GM04503 (cell line): Measurements from ENCODE around the gene FAM81A.
A peak's percentile ranks its signal among the peaks of the same experiment; 100 is the strongest.
"Not testable (repeated sequence)": the region's sequence is repeated elsewhere in the genome, so short reads cannot be mapped to it uniquely, and the experiment has no call there.

ENCODE experiments used
- DNase-seq: peaks from one replicate; pipeline ENCODE4 v3.0.0-alpha.2; 2012; ENCODE audit warnings: low read depth

Gene FAM81A

GRCh38 chr15:59437817-59438624, at the start of gene FAM81A:
FAM81A (plus strand) TSS chr15:59438186; CDS start chr15:59458627, 20,441 bp downstream.
- DNase-seq, result no peak

- DNase-seq, result peak; percentile 18
Observed at GRCh38 chr15:59388670-59389069, 49.3 kb upstream of the FAM81A start.

GRCh38 chr15:59392299-59392698, 45.7 kb upstream of the FAM81A start:
- no peak for DNase-seq

GRCh38 chr15:59394166-59394661, 43.8 kb upstream of the FAM81A start:
- no peak for DNase-seq

- no peak for DNase-seq
Observed at GRCh38 chr15:59396211-59396610, 41.8 kb upstream of the FAM81A start.

GRCh38 chr15:59396679-59397078, 41.3 kb upstream of the FAM81A start:
- no peak for DNase-seq

GRCh38 chr15:59398220-59398619, 39.8 kb upstream of the FAM81A start:
- no peak for DNase-seq

- no peak for DNase-seq
Observed at GRCh38 chr15:59399465-59400102, 38.4 kb upstream of the FAM81A start.

GRCh38 chr15:59400103-59400813, 37.7 kb upstream of the FAM81A start:
- DNase-seq, result no peak

- DNase-seq, result not testable (repeated sequence)
Observed at GRCh38 chr15:59401051-59401823, 36.7 kb upstream of the FAM81A start.

GRCh38 chr15:59401824-59402569, 36.0 kb upstream of the FAM81A start:
- no peak for DNase-seq

- DNase-seq, result no peak
Observed at GRCh38 chr15:59405079-59405478, 32.9 kb upstream of the FAM81A start.

GRCh38 chr15:59406446-59406845, 31.5 kb upstream of the FAM81A start:
- DNase-seq, result no peak

GRCh38 chr15:59407946-59408345, 30.0 kb upstream of the FAM81A start:
- DNase-seq, result no peak

- no peak for DNase-seq
Observed at GRCh38 chr15:59410391-59410896, 27.5 kb upstream of the FAM81A start.

- DNase-seq, result no peak
Observed at GRCh38 chr15:59413577-59413976, 24.4 kb upstream of the FAM81A start.

GRCh38 chr15:59416816-59417215, 21.2 kb upstream of the FAM81A start:
- no peak for DNase-seq

GRCh38 chr15:59419170-59419569, 18.8 kb upstream of the FAM81A start:
- no peak for DNase-seq

- no peak for DNase-seq
Observed at GRCh38 chr15:59420108-59420507, 17.9 kb upstream of the FAM81A start.

GRCh38 chr15:59420986-59421618, 16.9 kb upstream of the FAM81A start:
- no peak for DNase-seq
